SK-N-SH (cell line): ENCODE measurements around the gene GCN1. TPM values are rescaled to one million over a fixed set of nuclear protein-coding genes. Genes with fewer than 3 reads are reported as not detected.

Experiments
- CTCF ChIA-PET: fragments of 300-600, 350-600 bp; formaldehyde crosslinking; extraction: SDS; loops from one replicate; lab custom pipeline; 2021; lab: Yijun Ruan, JAX
- POLR2A ChIA-PET: fragments of 350-600 bp; sonication (Branson Sonifier 250); formaldehyde crosslinking; extraction: SDS; loops from one replicate; lab custom pipeline; 2020; ENCODE audit warnings: antibody characterized with exemption, inconsistent platforms; lab: Yijun Ruan, JAX
- DNase-seq: peaks from one replicate; pipeline ENCODE4 v3.0.0; 2012
- H2AFZ ChIP-seq: fragments of 200-600 bp; sonication (generic); 2 replicates; pipeline ENCODE4 v1.8.1; 2016; ENCODE audit warnings: antibody characterized with exemption, mild to moderate bottlenecking, low read depth
- H3F3A ChIP-seq: fragments of 200-600 bp; sonication (generic); replicated peaks from 2 replicates; pipeline ENCODE3; 2016; ENCODE audit warnings: antibody characterized with exemption, mild to moderate bottlenecking; ENCODE audit not compliant: insufficient read depth
- H3K27ac ChIP-seq, 2 experiments: fragments of 200-500 bp in 1 of 2; fragments of 200-600 bp in 1 of 2; sonication (Bioruptor generic) in 1 of 2; sonication (generic), shearing (Covaris generic) in 1 of 2; 2 replicates each; pipeline versions ENCODE4 v1.5.1 to v1.6.1; 2014 to 2016; ENCODE audit warnings: low read depth in 2 of 2, inconsistent platforms in 1 of 2, low read length in 1 of 2, mild to moderate bottlenecking in 1 of 2, mixed read lengths in 1 of 2
- H3K27me3 ChIP-seq: fragments of 200-600 bp; sonication (generic), shearing (Covaris generic); 2 replicates; pipeline ENCODE4 v1.6.1; 2016; ENCODE audit warnings: mixed run types; ENCODE audit not compliant: insufficient read depth
- H3K36me3 ChIP-seq, 2 experiments: fragments of 200-500 bp in 1 of 2; fragments of 200-600 bp in 1 of 2; sonication (Bioruptor generic) in 1 of 2; sonication (generic) in 1 of 2; replicated peaks in 1 of 2; 2 replicates each; pipeline versions ENCODE3 to v1.5.1; 2014 to 2016; ENCODE audit warnings: low read length in 1 of 2, mild to moderate bottlenecking in 1 of 2; ENCODE audit not compliant: insufficient read depth in 2 of 2, control insufficient read depth in 1 of 2
- H3K4me1 ChIP-seq, 2 experiments: fragments of 200-500 bp in 1 of 2; fragments of 200-600 bp in 1 of 2; sonication (Bioruptor generic) in 1 of 2; sonication (generic), shearing (Covaris generic) in 1 of 2; 2 replicates each; pipeline versions ENCODE4 v1.5.1 to v1.6.1; 2014 to 2016; ENCODE audit warnings: low read depth in 1 of 2, low read length in 1 of 2, mixed run types in 1 of 2; ENCODE audit not compliant: insufficient read depth in 2 of 2, control insufficient read depth in 1 of 2
- H3K4me2 ChIP-seq: fragments of 200-600 bp; sonication (generic), shearing (Covaris generic); 2 replicates; pipeline ENCODE4 v1.6.1; 2017; ENCODE audit warnings: mixed run types
- H3K4me3 ChIP-seq, 2 experiments: fragments of 200-500 bp in 1 of 2; fragments of 200-600 bp in 1 of 2; sonication (Bioruptor generic) in 1 of 2; sonication (generic), shearing (Covaris generic) in 1 of 2; 2 replicates each; pipeline versions ENCODE4 v1.5.1 to v1.8.1; 2014 to 2016; ENCODE audit warnings: low read depth in 2 of 2, inconsistent platforms in 1 of 2, low read length in 1 of 2, mild to moderate bottlenecking in 1 of 2, mixed read lengths in 1 of 2, moderate library complexity in 1 of 2
- H3K79me2 ChIP-seq: fragments of 200-600 bp; sonication (generic); 2 replicates; pipeline ENCODE4 v1.8.1; 2017; ENCODE audit warnings: mild to moderate bottlenecking; ENCODE audit not compliant: insufficient read depth
- H3K9ac ChIP-seq: fragments of 200-600 bp; sonication (generic); 2 replicates; pipeline ENCODE4 v1.6.1; 2017; ENCODE audit warnings: mixed run types
- H3K9me2 ChIP-seq: fragments of 200-600 bp; sonication (generic); 2 replicates; pipeline ENCODE4 v1.6.1; 2017; ENCODE audit warnings: mixed run types
- H3K9me3 ChIP-seq: fragments of 200-600 bp; sonication (generic); 2 replicates; pipeline ENCODE4 v1.6.1; 2017; ENCODE audit warnings: mixed run types, mild to moderate bottlenecking, moderate library complexity
- H4K20me1 ChIP-seq: fragments of 200-600 bp; sonication (generic); 2 replicates; pipeline ENCODE4 v1.6.1; 2017; ENCODE audit warnings: mild to moderate bottlenecking, mixed run types; ENCODE audit not compliant: insufficient read depth
- EZH2phosphoT487 ChIP-seq: fragments of 200-600 bp; sonication (generic); IDR thresholded peaks from 2 replicates; pipeline ENCODE4 v1.6.1; 2017; ENCODE audit warnings: low read depth, mixed run types, mild to moderate bottlenecking, antibody characterized with exemption, moderate library complexity, borderline replicate concordance
- FOXM1 ChIP-seq: IDR thresholded peaks from 2 replicates; pipeline ENCODE4 v1.4.0; 2012; ENCODE audit warnings: low read depth, mild to moderate bottlenecking
- GATA2 ChIP-seq: sonication (generic); formaldehyde crosslinking; IDR thresholded peaks from 2 replicates; pipeline ENCODE4 v1.5.0; 2020; ENCODE audit warnings: mild to moderate bottlenecking, missing genetic modification reagents
- JUND ChIP-seq: IDR thresholded peaks from 2 replicates; pipeline ENCODE4 v1.4.0; 2012
- MAX ChIP-seq: IDR thresholded peaks from 2 replicates; pipeline ENCODE4 v1.4.0; 2012; ENCODE audit warnings: low read depth
- MXI1 ChIP-seq: IDR thresholded peaks from 2 replicates; pipeline ENCODE4 v1.6.1; 2012; ENCODE audit warnings: mild to moderate bottlenecking, low read depth, low read length, improper control_type of control experiment
- NFIC ChIP-seq: IDR thresholded peaks from 2 replicates; pipeline ENCODE4 v1.4.0; 2012; ENCODE audit warnings: borderline replicate concordance
- POLR2AphosphoS5 ChIP-seq: IDR thresholded peaks from 2 replicates; pipeline ENCODE4 v1.6.1; 2012; ENCODE audit warnings: low read depth, low read length
- RAD21 ChIP-seq: IDR thresholded peaks from 2 replicates; pipeline ENCODE4 v1.6.1; 2012; ENCODE audit warnings: mild to moderate bottlenecking, low read length
- RXRA ChIP-seq: IDR thresholded peaks from 2 replicates; pipeline ENCODE4 v1.4.0; 2012; ENCODE audit warnings: low read depth, mild to moderate bottlenecking, borderline replicate concordance
- SMC3 ChIP-seq: IDR thresholded peaks from 2 replicates; pipeline ENCODE4 v1.6.1; 2012; ENCODE audit warnings: low read depth, low read length, improper control_type of control experiment
- TAF1 ChIP-seq: IDR thresholded peaks from 2 replicates; pipeline ENCODE4 v1.6.1; 2012; ENCODE audit warnings: low read depth, mild to moderate bottlenecking, low read length, moderate library complexity, borderline replicate concordance
- ZBTB33 ChIP-seq: IDR thresholded peaks from 2 replicates; pipeline ENCODE4 v1.4.0; 2012; ENCODE audit warnings: low read depth, borderline replicate concordance
- WGBS: methylation state at CpG from one replicate; pipeline ENCODE4 v1.1.6; 2017; ENCODE audit warnings: low lambda C conversion rate; 5-methylcytosine and 5-hydroxymethylcytosine counted together
- polyA plus RNA-seq, 3 experiments: library from polyadenylated mRNA; depleted of rRNA; stranded (reverse); fragments of >200 nt; gene quantifications; 2 replicates each; pipeline ENCODE4 v1.2.3, GENCODE V29; 2012
- TF ChIP-seq, protein P1 (sequence below): IDR thresholded peaks from 2 replicates; pipeline ENCODE4; 2012
- TF ChIP-seq, protein P2 (sequence below): fragments of 150-350 bp; IDR thresholded peaks from 2 replicates; pipeline ENCODE4 v1.6.1; 2017; ENCODE audit warnings: antibody characterized with exemption, low read length, low read depth, borderline replicate concordance

The GCN1 gene
- polyA plus RNA-seq, 1 of the 3 experiments (the other 2 are of a cell fraction): 54.4 TPM

GRCh38 chr12:120161852-120162251, 32.7 kb downstream of the GCN1 start (continued):
- TF ChIP-seq POLR2AphosphoS5 (no peak), NFIC (no peak), TAF1 (no peak)

GRCh38 chr12:120159509-120160237, 34.8 kb downstream of the GCN1 start:
- H3K36me3 ChIP-seq: peaks cover 43 to 95% of the 10 kb centered on the region in 2 experiments
- no peak overlapping the region for H2AFZ ChIP-seq
- H4K20me1 ChIP-seq: 0 out of 2 replicates have a peak, but pooled peaks cover 3% of the 10 kb centered on the region
- no peaks in the 10 kb centered on the region for H3K79me2 ChIP-seq
- H3K4me3 ChIP-seq: no peak overlapping the region
- H3K27me3 ChIP-seq: no peaks in the 10 kb centered on the region
- no peaks in the 10 kb centered on the region for H3K9me2 ChIP-seq
- CTCF ChIA-PET: interaction anchor here (1.3 kb wide), 1 partner anchor 13 kb away, joined by 3 read pairs; no protein-coding TSS in a partner anchor
- DNase-seq: no peak
- POLR2A ChIA-PET: interaction anchor here (0.7 kb wide), 1 partner anchor 41 kb away, joined by 4 read pairs; the partner anchor contains the start of gene RPLP0
- H3K4me1 ChIP-seq: no peaks in the 10 kb centered on the region
- H3F3A ChIP-seq: no peaks in the 10 kb centered on the region
- H3K4me2 ChIP-seq: no peak overlapping the region
- no peaks in the 10 kb centered on the region for H3K9me3 ChIP-seq
- no peak overlapping the region for H3K9ac ChIP-seq
- TF ChIP-seq RAD21 (no peak), MAX (no peak), RXRA (no peak), JUND (no peak)
- TF ChIP-seq, all 33 proteins: peak for 0
- no peak overlapping the region for H3K27ac ChIP-seq
- WGBS: 91% methylated on average over 8 of the region's 12 CpGs

GRCh38 chr12:120158351-120158750, 36.2 kb downstream of the GCN1 start:
- POLR2A ChIA-PET: no interaction called here

More at GRCh38 chr12:120158351-120158750, 36.2 kb downstream of the GCN1 start:
- Histone ChIP-seq H3K9ac (no peak overlapping the region), H3K79me2 (no peaks in the 10 kb centered on the region), H3K27me3 (no peaks in the 10 kb centered on the region)
- TF ChIP-seq NFIC (no peak), RXRA (no peak), FOXM1 (no peak), EZH2phosphoT487 (no peak), SMC3 (no peak), GATA2 (CRISPR knock-in tag) (no peak), ZBTB33 (no peak), JUND (no peak), MXI1 (no peak), TAF1 (no peak), RAD21 (no peak)
- TF ChIP-seq, protein P1, sequence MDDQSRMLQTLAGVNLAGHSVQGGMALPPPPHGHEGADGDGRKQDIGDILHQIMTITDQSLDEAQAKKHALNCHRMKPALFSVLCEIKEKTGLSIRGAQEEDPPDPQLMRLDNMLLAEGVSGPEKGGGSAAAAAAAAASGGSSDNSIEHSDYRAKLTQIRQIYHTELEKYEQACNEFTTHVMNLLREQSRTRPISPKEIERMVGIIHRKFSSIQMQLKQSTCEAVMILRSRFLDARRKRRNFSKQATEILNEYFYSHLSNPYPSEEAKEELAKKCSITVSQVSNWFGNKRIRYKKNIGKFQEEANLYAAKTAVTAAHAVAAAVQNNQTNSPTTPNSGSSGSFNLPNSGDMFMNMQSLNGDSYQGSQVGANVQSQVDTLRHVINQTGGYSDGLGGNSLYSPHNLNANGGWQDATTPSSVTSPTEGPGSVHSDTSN: no peak
- TF ChIP-seq, protein P2, sequence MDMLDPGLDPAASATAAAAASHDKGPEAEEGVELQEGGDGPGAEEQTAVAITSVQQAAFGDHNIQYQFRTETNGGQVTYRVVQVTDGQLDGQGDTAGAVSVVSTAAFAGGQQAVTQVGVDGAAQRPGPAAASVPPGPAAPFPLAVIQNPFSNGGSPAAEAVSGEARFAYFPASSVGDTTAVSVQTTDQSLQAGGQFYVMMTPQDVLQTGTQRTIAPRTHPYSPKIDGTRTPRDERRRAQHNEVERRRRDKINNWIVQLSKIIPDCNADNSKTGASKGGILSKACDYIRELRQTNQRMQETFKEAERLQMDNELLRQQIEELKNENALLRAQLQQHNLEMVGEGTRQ: no peak
- TF ChIP-seq, all 33 proteins: peak for 0
- Histone ChIP-seq H3K9me3 (no peaks in the 10 kb centered on the region), H2AFZ (no peak overlapping the region), H3K27ac (no peak overlapping the region), H3K9me2 (no peaks in the 10 kb centered on the region), H4K20me1 (no peaks in the 10 kb centered on the region), H3K4me3 (no peak overlapping the region), H3K36me3 (peaks cover 40 to 96% of the 10 kb centered on the region in 2 experiments), H3K4me1 (no peaks in the 10 kb centered on the region), H3F3A (no peaks in the 10 kb centered on the region), H3K4me2 (no peak overlapping the region)
- over 99% methylated on average over 8 of the region's 10 CpGs for whole genome bisulfite sequencing
- CTCF ChIA-PET: no interaction called here
- DNase-seq: no peak
